ENCODE measurements around the gene ANXA3. TPM values are rescaled to one million over a fixed set of nuclear protein-coding genes. Genes with fewer than 3 reads are reported as not detected.

The ANXA3 gene
- total RNA-seq, 4 donors from 2014 or later = 14.2 to 49.6 (median 30.4) TPM

DNA sequence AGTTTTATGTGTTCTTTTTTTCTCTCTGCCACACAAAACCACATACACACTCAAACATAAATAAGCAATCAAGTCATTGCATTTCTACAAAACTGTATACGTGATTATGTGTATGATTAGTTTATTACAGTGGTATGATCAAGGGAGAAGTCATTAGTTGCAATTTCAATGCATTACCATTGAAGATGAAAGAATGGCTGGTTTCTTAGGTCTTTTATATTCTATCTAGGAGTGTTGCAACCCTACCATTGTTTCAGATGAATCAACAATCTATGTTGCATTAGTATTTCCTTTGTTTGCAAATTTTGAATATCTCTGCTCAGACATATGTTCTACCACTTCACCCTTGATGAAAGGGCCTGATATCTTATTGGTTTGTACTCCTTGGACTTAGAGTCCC is 6.8 kb downstream of the ANXA3 start:
- TF ChIP-seq POLR2A (IDR thresholded peaks at IDR 0.05) = no peak
- TF ChIP-seq EP300 (IDR thresholded peaks at IDR 0.05; ENCODE audit: low read depth) = no peak
- TF ChIP-seq, protein P1, sequence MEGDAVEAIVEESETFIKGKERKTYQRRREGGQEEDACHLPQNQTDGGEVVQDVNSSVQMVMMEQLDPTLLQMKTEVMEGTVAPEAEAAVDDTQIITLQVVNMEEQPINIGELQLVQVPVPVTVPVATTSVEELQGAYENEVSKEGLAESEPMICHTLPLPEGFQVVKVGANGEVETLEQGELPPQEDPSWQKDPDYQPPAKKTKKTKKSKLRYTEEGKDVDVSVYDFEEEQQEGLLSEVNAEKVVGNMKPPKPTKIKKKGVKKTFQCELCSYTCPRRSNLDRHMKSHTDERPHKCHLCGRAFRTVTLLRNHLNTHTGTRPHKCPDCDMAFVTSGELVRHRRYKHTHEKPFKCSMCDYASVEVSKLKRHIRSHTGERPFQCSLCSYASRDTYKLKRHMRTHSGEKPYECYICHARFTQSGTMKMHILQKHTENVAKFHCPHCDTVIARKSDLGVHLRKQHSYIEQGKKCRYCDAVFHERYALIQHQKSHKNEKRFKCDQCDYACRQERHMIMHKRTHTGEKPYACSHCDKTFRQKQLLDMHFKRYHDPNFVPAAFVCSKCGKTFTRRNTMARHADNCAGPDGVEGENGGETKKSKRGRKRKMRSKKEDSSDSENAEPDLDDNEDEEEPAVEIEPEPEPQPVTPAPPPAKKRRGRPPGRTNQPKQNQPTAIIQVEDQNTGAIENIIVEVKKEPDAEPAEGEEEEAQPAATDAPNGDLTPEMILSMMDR (IDR thresholded peaks at IDR 0.05) = no peak
- no peak for TF ChIP-seq POLR2AphosphoS5 (IDR thresholded peaks at IDR 0.05)
- Histone ChIP-seq H3K4me1 (peaks cover 0 to 16% (median 4%) of the 10 kb centered on the region in 4 donors), H3K27me3 (no peaks in the 10 kb centered on the region), H3K4me3 (no peak overlapping the region), H3K9me3 (no peaks in the 10 kb centered on the region), H3K36me3 (no peaks in the 10 kb centered on the region), H3K27ac (no peak overlapping the region)
- 36 to 63% methylated on average over 1 of the region's 1 CpG for WGBS, 2 donors (ENCODE audit: low coverage in 1 of 2)
- in situ Hi-C loops (cut with MboI; ENCODE audit: low pct_ligation_motif_present in 1 of 4, low pct_unique_long_range_greater_than_20kb in 1 of 4, low sequenced_read_pairs in 3 of 4) (no loop called here), intact Hi-C loops (cut with DNase I; ENCODE audit: low total_unique reads) (no loop called here)
- no peak for DNase-seq

DNA sequence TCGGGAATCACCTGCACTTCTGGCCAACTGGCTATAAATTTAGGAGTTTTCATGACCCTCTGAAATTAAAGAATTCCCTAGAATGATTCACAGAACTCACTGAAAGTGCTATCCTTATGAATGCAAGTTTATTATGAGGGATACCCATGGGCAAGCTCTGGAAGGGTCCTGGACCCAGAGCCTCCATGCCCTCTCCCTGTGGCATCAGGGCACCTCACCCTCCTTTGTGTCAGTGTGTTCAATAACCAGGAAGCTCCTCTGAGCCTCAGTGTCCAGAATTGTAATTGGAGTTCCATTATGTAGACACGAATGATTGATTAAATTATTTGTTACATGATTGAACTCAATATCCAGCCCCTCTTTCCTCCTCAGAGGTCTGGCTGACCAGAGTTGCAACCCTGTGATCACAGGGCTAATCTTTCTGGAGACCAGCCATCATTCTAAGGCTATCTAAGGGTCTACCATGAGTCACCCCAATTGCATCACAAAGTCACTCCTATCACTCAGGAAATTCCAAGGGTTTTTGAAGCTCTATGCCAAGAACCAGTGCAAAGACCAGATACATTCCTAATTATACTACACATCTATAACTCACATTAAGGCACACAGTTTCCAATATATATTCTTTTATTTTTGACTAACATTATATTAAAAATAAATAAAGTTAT is 8.9 kb downstream of the ANXA3 start:
- H3K4me3 ChIP-seq = no peak overlapping the region
- TF ChIP-seq POLR2AphosphoS5 (IDR thresholded peaks at IDR 0.05) (no peak), EP300 (IDR thresholded peaks at IDR 0.05; ENCODE audit: low read depth) (no peak), POLR2A (IDR thresholded peaks at IDR 0.05) (no peak)
- TF ChIP-seq, protein P1 (IDR thresholded peaks at IDR 0.05) = no peak
- no peaks in the 10 kb centered on the region for H3K36me3 ChIP-seq
- intact Hi-C loops (cut with DNase I; ENCODE audit: low total_unique reads) = no loop called here
- in situ Hi-C loops (cut with MboI; ENCODE audit: low pct_ligation_motif_present in 1 of 4, low pct_unique_long_range_greater_than_20kb in 1 of 4, low sequenced_read_pairs in 3 of 4) = no loop called here
- WGBS, 2 donors (ENCODE audit: low coverage in 1 of 2) = 74 to 83% methylated on average over 1 to 2 of the region's 2 CpGs
- H3K4me1 ChIP-seq = peaks cover 0 to 16% (median 4%) of the 10 kb centered on the region in 4 donors
- H3K27me3 ChIP-seq = no peaks in the 10 kb centered on the region
- H3K9me3 ChIP-seq = no peaks in the 10 kb centered on the region
- DNase-seq = no peak
- peak overlapping the region in 2 of 4 donors; percentile 1 to 14 for H3K27ac ChIP-seq

DNA sequence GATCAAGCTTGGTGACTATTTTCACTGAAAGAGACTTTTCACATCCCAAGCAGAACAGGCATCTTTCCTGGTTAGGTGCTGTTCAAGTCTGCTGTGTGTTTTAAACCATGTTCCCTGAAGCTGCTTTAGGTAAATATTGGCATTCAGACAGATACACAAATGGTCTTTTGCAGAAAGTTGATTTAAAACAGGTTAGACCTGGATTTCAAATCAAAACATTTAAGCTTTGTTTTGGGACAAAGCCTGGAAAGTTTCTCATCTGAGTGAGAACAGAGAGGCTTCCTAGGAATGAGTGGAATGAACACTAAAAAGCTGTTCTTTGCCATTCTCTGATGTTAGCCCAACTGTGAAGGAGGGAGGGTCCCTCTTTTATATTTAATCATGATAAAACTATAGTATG is 10.1 kb downstream of the ANXA3 start:
- in situ Hi-C loops (cut with MboI; ENCODE audit: low pct_ligation_motif_present in 1 of 4, low pct_unique_long_range_greater_than_20kb in 1 of 4, low sequenced_read_pairs in 3 of 4) = no loop called here
- intact Hi-C loops (cut with DNase I; ENCODE audit: low total_unique reads) = no loop called here
- no peaks in the 10 kb centered on the region for H3K36me3 ChIP-seq
- H3K4me1 ChIP-seq = peaks cover 2 to 16% (median 5%) of the 10 kb centered on the region in 4 donors
- no peak for TF ChIP-seq POLR2AphosphoS5 (IDR thresholded peaks at IDR 0.05)
- TF ChIP-seq POLR2A (IDR thresholded peaks at IDR 0.05) = no peak
- H3K27me3 ChIP-seq = no peaks in the 10 kb centered on the region
- H3K4me3 ChIP-seq = no peak overlapping the region
- H3K9me3 ChIP-seq = no peaks in the 10 kb centered on the region
- DNase-seq = no peak
- peak overlapping the region in 2 of 4 donors; percentile 14 to 30 for H3K27ac ChIP-seq

DNA sequence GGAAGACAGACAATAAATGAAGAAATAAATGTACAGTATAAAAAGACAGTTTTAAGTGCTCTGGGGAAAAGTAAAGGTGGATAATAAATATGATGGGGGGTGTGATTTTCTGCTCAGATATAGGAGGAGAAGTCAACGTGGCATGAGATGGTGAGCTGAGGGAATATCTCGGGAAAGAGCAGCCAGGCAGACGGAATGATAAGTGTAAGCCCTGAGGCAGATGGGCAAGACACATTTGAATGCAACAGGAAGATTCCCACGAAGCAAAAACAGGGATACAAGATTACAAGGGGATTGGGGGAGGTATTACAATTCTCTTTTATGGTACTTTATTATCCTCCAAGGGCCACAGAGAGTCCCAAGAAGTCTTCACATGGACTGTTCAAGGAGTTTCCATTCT is 11.1 kb downstream of the ANXA3 start:
- Histone ChIP-seq H3K4me3 (no peak overlapping the region), H3K9me3 (no peaks in the 10 kb centered on the region), H3K27me3 (no peaks in the 10 kb centered on the region), H3K4me1 (peaks cover 4 to 25% (median 11%) of the 10 kb centered on the region in 4 donors), H3K36me3 (no peaks in the 10 kb centered on the region), H3K27ac (no peak overlapping the region)
- in situ Hi-C loops (cut with MboI; ENCODE audit: low pct_ligation_motif_present in 1 of 4, low pct_unique_long_range_greater_than_20kb in 1 of 4, low sequenced_read_pairs in 3 of 4) = no loop called here
- intact Hi-C loops (cut with DNase I; ENCODE audit: low total_unique reads) = no loop called here
- 61 to 63% methylated on average over 4 of the region's 4 CpGs for WGBS, 2 donors (ENCODE audit: low coverage in 1 of 2)
- DNase-seq = no peak
- TF ChIP-seq EP300 (IDR thresholded peaks at IDR 0.05; ENCODE audit: low read depth) (no peak), POLR2AphosphoS5 (IDR thresholded peaks at IDR 0.05) (no peak), POLR2A (IDR thresholded peaks at IDR 0.05) (no peak)
- TF ChIP-seq, protein P1 (IDR thresholded peaks at IDR 0.05) = no peak

DNA sequence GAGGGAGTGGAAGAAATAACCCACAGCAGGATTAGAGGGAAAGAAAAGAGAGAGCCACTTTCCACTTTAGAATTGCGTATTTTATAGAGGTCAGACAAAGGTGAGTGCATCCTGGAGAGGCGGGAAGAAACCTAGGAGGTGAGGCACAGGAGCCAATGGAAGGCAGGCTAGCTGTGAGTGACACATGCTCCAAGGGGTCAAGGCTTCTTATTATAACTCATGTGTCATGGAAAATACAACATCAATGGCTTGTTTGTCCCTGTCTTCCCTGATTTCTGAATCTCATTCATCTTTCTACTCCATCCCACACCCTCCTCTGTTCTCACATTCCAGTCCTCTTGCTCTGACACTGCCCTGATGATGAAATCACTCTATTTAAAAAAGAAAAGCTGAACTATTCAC is 14.4 kb downstream of the ANXA3 start:
- in situ Hi-C loops (cut with MboI; ENCODE audit: low pct_ligation_motif_present in 1 of 4, low pct_unique_long_range_greater_than_20kb in 1 of 4, low sequenced_read_pairs in 3 of 4) (no loop called here), intact Hi-C loops (cut with DNase I; ENCODE audit: low total_unique reads) (no loop called here)
- peak overlapping the region in 2 of 4 donors; percentile 17 to 49 for H3K27ac ChIP-seq
- peaks cover 4 to 42% (median 23%) of the 10 kb centered on the region in 4 donors for H3K4me1 ChIP-seq
- DNase-seq = no peak
- no peak overlapping the region for H3K4me3 ChIP-seq
- TF ChIP-seq POLR2A (IDR thresholded peaks at IDR 0.05) = no peak
- no peak for TF ChIP-seq EP300 (IDR thresholded peaks at IDR 0.05; ENCODE audit: low read depth)
- TF ChIP-seq, protein P1 (IDR thresholded peaks at IDR 0.05) = no peak
- no peak for TF ChIP-seq POLR2AphosphoS5 (IDR thresholded peaks at IDR 0.05)
- WGBS, 2 donors (ENCODE audit: low coverage in 1 of 2) = 78 to 86% methylated on average over 2 of the region's 2 CpGs
- no peaks in the 10 kb centered on the region for H3K27me3 ChIP-seq
- H3K36me3 ChIP-seq = no peaks in the 10 kb centered on the region
- no peaks in the 10 kb centered on the region for H3K9me3 ChIP-seq

Measured in transverse colon (tissue), 4 donors.